Limb (tissue), 2 donors: ENCODE results near the gene SRGAP3.
A peak's percentile ranks its signal among the peaks of the same experiment; 100 is the strongest.

Experiments
- DNase-seq, 2 donors: peaks; one replicate each; pipeline ENCODE4 v3.0.0-alpha.2; 2016; ENCODE audit errors: extremely low spot score in 2 of 2

Gene SRGAP3

DNA sequence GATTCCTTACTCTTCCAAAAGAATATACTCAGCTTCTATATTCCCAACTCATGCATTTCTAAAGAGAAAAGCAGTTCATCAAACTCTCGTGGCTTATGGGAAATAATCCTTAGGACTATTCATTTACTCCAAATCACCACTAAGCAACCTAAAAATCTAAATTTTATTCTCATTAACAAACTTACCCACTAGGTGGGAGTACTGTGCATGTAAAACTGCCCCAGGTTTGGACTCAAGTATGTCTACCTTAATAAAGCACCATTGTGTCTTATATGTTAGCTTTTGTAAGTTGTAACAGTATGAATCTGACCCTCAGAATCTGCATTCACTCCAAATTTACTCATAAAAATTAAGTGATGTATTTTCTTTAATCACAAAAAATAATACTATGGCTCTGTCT lies 311.4 kb downstream of the SRGAP3 start:
- peak in 1 of 2 donors; percentile 3 for DNase-seq

DNA sequence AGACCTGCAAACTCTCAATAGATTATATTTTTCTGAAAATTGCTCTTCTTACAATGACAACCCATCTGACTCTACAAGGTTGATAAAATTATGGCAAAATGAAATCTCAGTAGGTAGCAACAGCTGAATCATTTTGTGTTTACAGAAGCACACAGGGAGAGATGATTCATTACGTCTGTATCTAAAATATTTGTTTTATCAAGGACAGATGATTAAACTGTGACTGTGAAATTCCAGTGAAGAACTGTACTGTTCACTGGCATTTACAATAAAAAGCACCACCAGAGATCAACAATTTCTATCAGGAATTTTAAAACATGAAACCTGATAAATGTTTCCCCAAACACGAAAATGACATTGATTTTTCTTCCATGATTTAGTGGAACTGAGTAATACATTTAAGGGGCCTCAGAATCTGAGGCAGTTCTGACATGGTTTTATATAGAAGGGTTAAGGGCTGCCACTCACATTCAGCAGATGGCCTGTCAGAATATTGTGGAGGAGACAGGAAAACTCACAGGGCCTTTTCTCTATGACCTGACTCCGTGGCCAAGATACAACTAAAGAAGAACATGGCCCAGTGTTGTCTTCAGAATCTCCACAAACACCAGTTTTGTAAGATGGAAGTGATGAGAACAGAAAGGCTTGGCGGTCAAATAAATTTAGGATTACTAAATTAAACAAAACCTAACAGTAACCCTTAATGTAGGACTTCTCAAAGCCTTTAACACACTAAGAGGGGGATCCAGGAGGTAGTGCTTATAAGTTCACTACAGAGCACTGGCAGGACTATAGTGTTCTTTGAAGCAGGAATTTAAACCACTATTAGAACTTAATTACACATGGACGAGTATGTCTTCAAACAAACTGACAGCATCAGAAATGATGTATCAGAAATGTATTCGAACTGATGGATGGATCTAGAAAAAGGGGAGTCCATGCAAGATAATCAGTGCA lies 312.1 kb downstream of the SRGAP3 start:
- no peak for DNase-seq

DNA sequence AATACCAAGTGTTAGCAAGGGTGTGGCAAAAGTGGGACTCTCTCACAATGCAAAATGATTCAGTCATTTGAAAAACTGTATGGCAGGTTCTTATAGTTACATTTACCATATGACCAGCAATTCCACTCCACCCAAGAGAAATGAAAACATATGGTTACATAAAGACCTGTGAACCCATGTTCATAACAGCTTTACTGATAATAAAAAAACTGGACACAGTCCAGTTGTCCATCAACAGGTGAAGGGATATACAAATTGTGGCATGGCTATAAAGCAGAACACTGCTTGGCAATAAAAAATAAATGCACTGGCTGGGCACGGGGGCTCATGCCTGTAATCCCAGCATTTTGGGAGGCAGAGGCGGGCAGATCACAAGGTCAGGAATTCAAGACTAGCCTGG lies 316.9 kb downstream of the SRGAP3 start:
- DNase-seq, result no peak

DNA sequence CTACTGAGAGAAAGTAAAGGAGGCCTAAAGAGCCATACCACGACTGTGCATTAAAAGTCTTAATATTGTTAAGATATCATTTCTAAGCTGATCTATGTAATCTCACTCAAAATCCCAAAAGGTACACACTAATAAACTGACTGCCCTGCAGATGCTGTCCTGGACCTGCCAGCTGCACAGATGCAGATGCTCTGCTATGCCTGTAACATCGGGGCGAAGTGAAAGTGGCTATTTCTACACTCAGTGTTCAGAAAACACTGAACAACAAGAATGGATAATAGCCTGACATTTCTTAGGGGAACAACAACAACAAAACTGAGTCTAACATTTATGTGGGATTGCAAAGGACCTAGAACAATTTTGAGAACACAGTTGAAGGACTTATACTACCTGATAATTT lies 318.1 kb downstream of the SRGAP3 start:
- no peak for DNase-seq
